Osteoblast (primary cell): ENCODE data around the gene BRD2. TPM values are rescaled to one million over a fixed set of nuclear protein-coding genes. Genes with fewer than 3 reads are reported as not detected.
A peak's percentile ranks its signal among the peaks of the same experiment; 100 is the strongest.

Experiments used
- DNase-seq: peaks from one replicate; pipeline ENCODE4 v3.0.0; 2011; ENCODE audit warnings: low spot score, mixed read lengths; ENCODE audit not compliant: insufficient read length; ENCODE audit errors: missing footprints
- H2AFZ ChIP-seq: 2 replicates; pipeline ENCODE4 v1.6.0; 2011; ENCODE audit warnings: mild to moderate bottlenecking, low read length
- H3K27ac ChIP-seq: 2 replicates; pipeline ENCODE4 v1.5.1; 2011; ENCODE audit warnings: mild to moderate bottlenecking, low read depth, low read length, moderate library complexity
- H3K27me3 ChIP-seq: 2 replicates; pipeline ENCODE4 v1.6.0; 2012; ENCODE audit warnings: mild to moderate bottlenecking, control low read depth, inconsistent platforms, low read length, moderate library complexity; ENCODE audit not compliant: insufficient read depth
- H3K36me3 ChIP-seq: 2 replicates; pipeline ENCODE4 v1.5.1; 2011; ENCODE audit warnings: mild to moderate bottlenecking, low read length, control low read depth, moderate library complexity; ENCODE audit not compliant: insufficient read depth
- H3K4me1 ChIP-seq: 2 replicates; pipeline ENCODE4 v1.5.1; 2011; ENCODE audit warnings: mild to moderate bottlenecking, low read length, control low read depth, moderate library complexity; ENCODE audit not compliant: insufficient read depth
- H3K4me2 ChIP-seq: 2 replicates; pipeline ENCODE4 v1.6.0; 2011; ENCODE audit warnings: mild to moderate bottlenecking, low read length; ENCODE audit not compliant: insufficient read depth
- H3K4me3 ChIP-seq: fragments of 200-600 bp; sonication (generic); 3 replicates; pipeline ENCODE4 v1.5.1; 2012; ENCODE audit warnings: mild to moderate bottlenecking, low read length, inconsistent platforms; ENCODE audit not compliant: insufficient read depth
- H3K79me2 ChIP-seq: 2 replicates; pipeline ENCODE4 v1.6.0; 2012; ENCODE audit warnings: mild to moderate bottlenecking, low read length, control low read depth, inconsistent platforms; ENCODE audit not compliant: insufficient read depth
- H3K9me3 ChIP-seq: 2 replicates; pipeline ENCODE4 v1.5.1; 2011; ENCODE audit warnings: low read depth, low read length, control low read depth
- H4K20me1 ChIP-seq: 2 replicates; pipeline ENCODE4 v1.6.0; 2012; ENCODE audit warnings: mild to moderate bottlenecking, low read length, control low read depth; ENCODE audit not compliant: insufficient read depth
- CTCF ChIP-seq: IDR thresholded peaks from 2 replicates; pipeline ENCODE4 v1.5.1; 2011; ENCODE audit warnings: mild to moderate bottlenecking, low read depth, low read length, moderate library complexity; ENCODE audit errors: extremely low read depth
- total RNA-seq: library from RNA; depleted of rRNA; stranded (reverse); fragments of >200 nt; gene quantifications from 2 replicates; pipeline ENCODE4 v1.2.3, GENCODE V29; 2012

The BRD2 gene
- total RNA-seq, 1 donor: 119 TPM

- no peak overlapping the region for H3K4me2 ChIP-seq
- DNase-seq: no peak
- H3K4me3 ChIP-seq: no peak overlapping the region
- H3K9me3 ChIP-seq: no peaks in the 10 kb centered on the region
- no peak overlapping the region for H3K27ac ChIP-seq
- H3K79me2 ChIP-seq: peaks cover 38% of the 10 kb centered on the region
- H3K27me3 ChIP-seq: no peaks in the 10 kb centered on the region
- no peak overlapping the region for H2AFZ ChIP-seq
- H3K4me1 ChIP-seq: peaks cover 16% of the 10 kb centered on the region
- H4K20me1 ChIP-seq: no peaks in the 10 kb centered on the region
- TF ChIP-seq CTCF: no peak
- no peaks in the 10 kb centered on the region for H3K36me3 ChIP-seq
Measured at GRCh38 chr6:32962213-32962826, 6.1 kb upstream of the BRD2 start.

- Histone ChIP-seq H3K4me2 (no peak overlapping the region), H3K79me2 (peaks cover 47% of the 10 kb centered on the region), H3K27ac (no peak overlapping the region)
Measured at GRCh38 chr6:32963866-32964265, 4.5 kb upstream of the BRD2 start.

GRCh38 chr6:32964776-32965175 lies 3.6 kb upstream of the BRD2 start:
- Histone ChIP-seq H3K27ac (no peak overlapping the region), H3K9me3 (no peaks in the 10 kb centered on the region), H3K79me2 (peaks cover 47% of the 10 kb centered on the region), H3K27me3 (no peaks in the 10 kb centered on the region), H3K4me2 (no peak overlapping the region), H4K20me1 (no peaks in the 10 kb centered on the region), H3K4me3 (no peak overlapping the region), H3K4me1 (peaks cover 29% of the 10 kb centered on the region), H2AFZ (no peak overlapping the region), H3K36me3 (no peaks in the 10 kb centered on the region)
- DNase-seq: no peak
- no peak for TF ChIP-seq CTCF

More at GRCh38 chr6:32963866-32964265, 4.5 kb upstream of the BRD2 start:
- H3K4me3 ChIP-seq: no peak overlapping the region
- H3K4me1 ChIP-seq: peaks cover 22% of the 10 kb centered on the region
- H3K9me3 ChIP-seq: no peaks in the 10 kb centered on the region
- DNase-seq: no peak
- H3K27me3 ChIP-seq: no peaks in the 10 kb centered on the region
- H4K20me1 ChIP-seq: no peaks in the 10 kb centered on the region
- H3K36me3 ChIP-seq: no peaks in the 10 kb centered on the region
- TF ChIP-seq CTCF: no peak
- no peak overlapping the region for H2AFZ ChIP-seq

GRCh38 chr6:32967151-32968091 lies 973 bp upstream of the BRD2 start:
- Histone ChIP-seq H3K4me1 (peaks cover 29% of the 10 kb centered on the region), H3K27me3 (no peaks in the 10 kb centered on the region), H2AFZ (peak overlapping the region; percentile 86), H3K4me3 (peak overlapping the region; percentile 95), H3K4me2 (peak overlapping the region; percentile 100), H3K27ac (peak overlapping the region; percentile 100), H3K79me2 (peaks cover 41% of the 10 kb centered on the region), H4K20me1 (peaks cover 4% of the 10 kb centered on the region), H3K36me3 (peaks cover 3% of the 10 kb centered on the region), H3K9me3 (no peaks in the 10 kb centered on the region)
- peak; percentile 58 for TF ChIP-seq CTCF
- peak; percentile 45 for DNase-seq
